HG02642 (cell line): ENCODE data around the gene CDKAL1.
"Not testable (repeated sequence)": the region's sequence is repeated elsewhere in the genome, so short reads cannot be mapped to it uniquely, and the experiment has no call there.

Experiments
- ATAC-seq: cut with Tn5 transposase; IDR thresholded peaks from one replicate; pipeline ENCODE4 v1.9.1; 2021; ENCODE audit warnings: mild to moderate bottlenecking; ENCODE audit not compliant: unreplicated experiment, poor library complexity

Gene CDKAL1

DNA sequence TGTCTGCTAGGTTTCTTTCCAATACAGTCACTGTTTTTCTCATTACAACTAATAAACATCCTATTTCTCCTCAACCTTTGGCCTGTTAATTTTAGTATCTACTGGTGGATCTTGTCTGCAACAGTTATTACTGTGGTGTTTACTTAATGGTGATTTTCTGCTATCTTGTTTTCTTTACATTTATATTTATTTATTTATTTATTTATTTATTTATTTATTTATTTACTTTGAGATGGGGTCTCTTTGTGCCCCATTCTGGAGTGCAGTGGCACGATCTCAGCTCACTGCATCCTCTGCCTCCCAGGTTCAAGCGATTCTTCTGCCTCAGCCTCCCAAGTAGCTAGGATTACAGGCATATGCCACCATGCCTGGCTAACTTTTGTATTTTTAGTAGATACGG is 15.1 kb downstream of the CDKAL1 start:
- not testable (repeated sequence) for ATAC-seq

DNA sequence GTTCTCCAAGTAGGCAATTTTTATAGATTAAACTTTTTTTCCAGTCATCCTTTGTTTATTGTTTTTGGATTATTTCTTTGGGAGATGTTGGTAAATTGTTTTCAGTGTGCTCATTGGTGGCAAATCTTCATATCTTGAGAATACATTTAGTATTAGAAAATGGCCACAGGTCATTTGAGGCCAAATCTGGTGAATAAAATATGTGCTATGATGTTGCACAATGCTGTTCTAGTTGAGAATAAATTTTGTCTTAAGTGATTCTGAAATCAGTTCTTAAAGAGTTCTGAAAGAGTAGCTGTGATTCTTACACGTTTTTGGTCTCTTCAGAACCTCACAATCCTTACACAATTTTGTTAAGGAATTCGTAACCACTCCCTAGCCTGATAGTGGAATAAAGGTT is 20.1 kb downstream of the CDKAL1 start:
- no peak for ATAC-seq

DNA sequence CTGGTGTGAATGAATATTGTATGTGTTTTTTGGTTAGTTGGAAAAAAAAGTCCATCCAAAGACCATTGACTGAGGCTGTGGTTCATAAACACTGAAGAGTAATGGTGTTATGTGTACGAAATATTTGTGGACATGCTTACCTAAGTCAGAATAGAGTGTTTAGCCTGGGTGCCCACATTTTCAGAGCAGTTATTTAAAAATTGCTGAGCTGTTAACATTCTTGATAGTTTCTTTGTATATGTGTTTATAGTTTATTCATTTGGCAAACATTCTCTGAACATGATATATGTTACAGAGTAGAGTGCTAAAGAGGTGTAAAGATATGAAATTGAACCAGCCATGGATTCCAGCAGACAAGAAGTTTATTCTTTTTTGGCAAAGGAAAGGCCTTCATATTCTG is 20.6 kb downstream of the CDKAL1 start:
- no peak for ATAC-seq

DNA sequence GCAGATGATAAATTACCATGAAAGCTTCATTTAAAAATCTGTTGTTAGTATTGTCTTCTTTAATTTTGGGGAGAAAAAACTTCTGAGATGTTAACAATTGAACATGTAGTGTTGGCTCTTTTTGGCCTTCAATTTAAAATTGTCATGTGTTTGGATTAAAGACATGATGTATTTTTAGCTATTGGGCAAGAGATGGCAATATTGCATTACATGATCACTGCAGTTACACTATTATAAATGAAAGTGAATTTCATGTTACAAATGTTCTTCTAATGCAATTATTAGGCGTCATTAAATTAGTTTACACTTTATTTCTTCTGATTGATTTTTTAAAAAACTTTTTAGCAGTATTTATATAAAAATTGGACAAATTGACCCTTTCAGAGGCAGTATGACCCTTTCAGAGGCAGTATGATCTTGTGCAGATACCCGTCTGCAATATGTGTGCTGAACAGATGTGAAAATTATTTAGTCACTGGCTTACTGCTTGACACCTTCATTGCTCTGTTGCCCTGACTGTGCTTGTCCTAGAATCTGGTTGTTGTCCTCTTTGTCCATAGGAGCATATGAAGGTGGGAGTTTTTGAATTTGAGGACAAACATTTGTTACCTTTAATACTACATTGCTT is 25.8 kb downstream of the CDKAL1 start:
- ATAC-seq = no peak

DNA sequence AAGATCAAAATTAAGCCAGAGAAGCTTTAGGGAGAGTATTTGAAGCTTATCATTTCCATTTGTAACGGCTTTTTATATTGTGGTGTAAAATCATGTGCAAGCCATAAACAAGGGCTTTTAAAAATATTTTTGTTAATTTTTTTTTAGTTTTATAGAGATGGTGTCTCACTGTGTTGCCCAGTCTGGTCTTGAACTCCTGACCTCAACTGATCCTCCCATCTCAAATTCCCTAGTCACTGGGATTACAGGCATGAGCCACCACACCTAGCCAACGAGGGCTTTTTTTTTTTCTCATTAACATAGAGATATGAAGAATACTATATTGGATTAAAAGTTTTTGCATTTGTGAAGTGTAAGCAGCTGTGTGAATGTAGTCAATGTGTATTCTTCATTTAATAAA is 29.1 kb downstream of the CDKAL1 start:
- ATAC-seq = no peak

DNA sequence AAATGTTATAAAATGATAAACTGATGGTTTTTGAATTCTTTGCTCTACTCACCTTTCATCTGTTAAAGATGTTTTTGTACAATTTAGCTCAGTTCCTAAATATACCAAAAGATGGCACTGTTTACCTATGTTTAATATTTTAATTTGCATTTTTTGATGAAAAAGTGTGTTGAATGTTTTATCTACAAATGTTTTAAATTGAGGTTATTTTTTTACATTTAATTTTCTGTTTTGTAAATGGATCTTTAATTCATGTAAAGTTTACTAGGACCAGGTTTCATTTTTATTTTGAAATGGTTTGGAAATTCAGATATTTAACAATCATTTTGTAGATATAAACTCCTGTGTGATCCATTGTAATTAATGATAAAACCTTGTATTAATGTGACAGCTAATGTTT is 30.0 kb downstream of the CDKAL1 start:
- no peak for ATAC-seq

DNA sequence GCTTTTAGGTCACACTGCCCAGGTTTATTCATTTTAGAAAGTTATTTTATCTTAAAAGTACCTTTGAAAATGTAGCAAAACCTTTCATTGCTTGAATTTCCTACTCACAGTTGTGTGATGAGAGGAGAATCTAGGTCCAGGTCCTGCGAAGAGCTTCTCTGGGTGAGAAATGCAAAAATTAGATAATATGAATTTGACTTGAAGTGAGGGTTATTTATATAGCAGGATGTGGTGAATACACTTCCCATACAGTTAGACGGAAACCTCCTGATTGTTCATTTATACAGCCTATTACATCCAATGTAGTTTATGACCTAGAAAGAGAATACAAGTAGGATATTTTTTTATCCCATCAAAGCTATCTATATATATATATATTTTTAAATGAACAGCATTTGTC is 30.5 kb downstream of the CDKAL1 start:
- ATAC-seq = no peak

DNA sequence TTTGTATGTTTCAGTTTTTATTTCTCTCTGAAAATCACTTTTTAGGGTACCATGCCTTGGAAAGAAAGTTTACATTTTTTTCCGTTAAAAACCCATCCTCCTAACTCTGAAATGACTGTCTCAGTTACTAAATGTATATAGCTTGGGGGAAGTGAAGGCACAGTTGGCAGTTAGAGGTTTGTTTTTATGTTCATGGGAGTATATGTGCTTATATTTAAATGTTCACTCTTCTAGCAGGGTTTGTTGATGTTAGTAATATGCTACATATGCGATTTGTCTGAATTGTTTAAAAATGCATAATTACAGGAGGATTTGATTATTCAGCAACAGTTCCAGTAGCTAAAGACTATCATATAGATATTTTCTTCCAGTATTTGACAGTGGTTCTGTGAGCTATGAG is 31.1 kb downstream of the CDKAL1 start:
- no peak for ATAC-seq

DNA sequence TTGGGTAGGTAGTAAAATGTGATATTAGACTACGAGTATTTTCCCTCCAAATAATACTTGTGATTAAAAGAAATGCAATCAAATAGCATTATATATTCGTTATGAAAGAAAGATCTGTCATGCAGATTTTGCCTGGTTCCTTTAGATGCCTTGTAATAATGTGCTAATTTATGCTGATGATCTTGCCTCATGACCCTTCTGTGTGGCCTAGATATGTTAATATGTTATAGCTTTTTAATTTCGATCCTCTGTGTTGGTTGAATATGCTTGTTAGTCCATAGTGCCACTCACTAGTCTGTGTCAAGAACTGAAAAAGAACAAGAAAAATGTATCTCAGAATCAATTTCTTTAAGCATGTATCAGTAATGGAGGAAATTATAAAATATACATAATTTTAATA is 31.9 kb downstream of the CDKAL1 start:
- ATAC-seq = no peak

DNA sequence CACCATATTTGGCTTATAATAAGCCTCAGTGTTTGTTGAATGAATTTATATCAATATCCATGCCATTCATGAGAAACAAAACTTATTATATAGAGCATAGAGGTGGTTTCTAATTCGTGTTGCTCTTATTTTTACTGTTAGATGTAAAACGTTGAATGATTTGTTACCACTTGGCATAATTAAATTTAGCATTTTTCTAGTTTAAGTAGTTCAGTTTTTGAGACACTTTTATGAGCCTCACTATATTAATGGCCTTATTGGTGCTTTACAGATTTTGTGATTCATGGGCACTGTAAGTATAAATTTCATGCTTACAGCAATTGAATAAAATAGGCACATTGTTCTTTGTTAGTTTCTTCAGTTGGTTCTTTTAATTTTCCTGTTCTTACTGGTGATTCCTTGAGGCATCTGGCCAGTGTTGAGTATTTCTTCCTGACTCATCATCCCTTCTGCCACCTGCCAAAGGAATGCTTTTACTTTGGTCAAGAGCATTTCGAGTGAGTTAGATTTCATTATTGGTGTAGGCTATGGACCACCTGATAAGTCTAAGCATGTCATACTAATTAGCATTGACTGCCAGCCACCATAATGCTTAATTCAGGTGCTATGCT is 34.8 kb downstream of the CDKAL1 start:
- no peak for ATAC-seq

DNA sequence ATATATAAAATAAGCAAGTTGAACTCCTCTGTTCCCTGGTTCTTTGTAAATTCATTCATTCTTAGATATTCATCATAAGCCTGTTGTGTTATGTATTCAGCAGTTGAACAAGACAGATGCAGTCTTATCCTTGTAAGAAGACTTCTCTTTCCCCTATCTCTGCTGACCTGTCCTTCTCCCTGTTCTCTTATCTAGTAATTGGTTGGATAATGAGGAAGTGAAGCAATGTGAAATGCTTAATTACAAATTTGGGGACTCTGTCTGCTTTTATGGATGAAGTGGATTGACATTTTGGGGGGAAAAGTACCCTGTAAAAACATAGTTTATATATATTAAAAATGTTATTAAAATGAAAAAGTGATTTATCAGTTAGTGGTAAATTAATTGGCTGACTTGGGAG is 37.0 kb downstream of the CDKAL1 start:
- ATAC-seq = no peak

DNA sequence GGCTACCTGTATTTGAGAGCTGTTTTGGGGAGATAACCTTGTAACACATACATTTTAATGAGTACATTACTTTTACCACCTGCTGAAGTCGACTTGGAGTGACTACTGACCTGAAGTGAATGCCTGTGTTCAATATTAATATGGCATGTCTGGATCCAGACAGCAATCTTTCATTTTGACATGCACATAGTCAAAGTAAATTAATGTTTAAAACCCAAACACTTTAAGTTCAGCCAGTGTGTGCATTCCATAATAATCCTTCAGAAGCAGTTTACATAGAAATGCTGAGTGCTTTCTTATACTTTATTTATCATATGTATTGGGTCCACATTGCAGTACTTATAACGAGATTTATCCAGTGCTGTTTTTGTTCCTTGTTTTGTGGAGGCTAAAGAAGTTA is 38.0 kb downstream of the CDKAL1 start:
- ATAC-seq = no peak

DNA sequence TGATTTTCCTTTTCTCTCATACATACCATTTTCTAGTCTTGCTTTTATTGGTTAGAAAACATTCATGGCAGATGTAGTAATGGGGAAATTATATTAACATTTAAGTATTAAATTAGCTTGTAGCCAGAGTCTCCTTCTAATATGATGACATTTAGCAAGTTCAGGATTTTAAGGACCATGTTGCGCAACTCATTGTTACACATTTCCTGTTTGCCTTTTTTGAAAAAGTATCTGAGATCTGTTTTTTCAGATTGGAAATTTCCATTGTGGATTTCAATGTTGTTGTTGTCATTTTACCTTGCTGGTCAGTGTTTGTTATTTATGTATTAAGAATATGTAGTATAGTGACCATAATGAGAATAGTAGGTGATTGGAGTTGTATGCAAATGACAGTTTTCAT is 38.7 kb downstream of the CDKAL1 start:
- ATAC-seq = no peak

DNA sequence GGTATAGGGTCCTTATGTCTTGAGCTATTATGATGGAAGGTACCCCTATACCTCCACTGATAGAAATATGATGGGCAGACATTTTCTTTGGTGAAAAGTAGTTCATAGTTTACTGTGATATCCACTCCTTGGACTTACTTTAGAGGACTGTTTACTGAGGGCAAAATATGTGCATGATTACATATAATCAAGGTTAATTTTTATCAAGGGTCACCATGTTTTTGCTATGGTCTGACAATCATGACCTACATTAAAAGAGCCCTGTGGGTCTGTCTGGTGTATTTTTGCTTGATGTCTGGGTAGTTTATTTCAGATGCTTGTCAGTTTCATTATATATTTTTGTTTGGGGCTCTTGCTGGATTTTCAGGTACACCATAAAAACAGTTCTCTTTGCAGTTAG is 40.1 kb downstream of the CDKAL1 start:
- no peak for ATAC-seq

DNA sequence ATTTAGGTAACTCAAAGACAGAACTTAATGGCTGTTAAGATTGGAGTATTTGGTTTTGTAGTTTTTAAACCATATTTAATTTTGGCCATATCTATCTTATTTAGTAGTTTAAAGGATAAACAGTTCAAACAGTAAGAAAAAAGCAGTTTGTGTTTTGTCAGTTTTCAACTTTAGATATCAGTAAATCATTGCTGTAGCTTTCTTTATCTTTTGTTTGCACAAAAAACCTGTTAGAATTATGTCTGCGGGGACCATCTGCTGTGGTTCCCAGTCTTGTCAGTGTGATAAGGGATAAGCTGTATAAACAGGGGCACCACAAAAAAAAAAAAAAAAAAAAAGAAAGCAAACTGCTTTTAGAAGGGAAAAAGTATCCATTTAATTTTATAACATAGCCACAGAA is 40.9 kb downstream of the CDKAL1 start:
- no peak for ATAC-seq

DNA sequence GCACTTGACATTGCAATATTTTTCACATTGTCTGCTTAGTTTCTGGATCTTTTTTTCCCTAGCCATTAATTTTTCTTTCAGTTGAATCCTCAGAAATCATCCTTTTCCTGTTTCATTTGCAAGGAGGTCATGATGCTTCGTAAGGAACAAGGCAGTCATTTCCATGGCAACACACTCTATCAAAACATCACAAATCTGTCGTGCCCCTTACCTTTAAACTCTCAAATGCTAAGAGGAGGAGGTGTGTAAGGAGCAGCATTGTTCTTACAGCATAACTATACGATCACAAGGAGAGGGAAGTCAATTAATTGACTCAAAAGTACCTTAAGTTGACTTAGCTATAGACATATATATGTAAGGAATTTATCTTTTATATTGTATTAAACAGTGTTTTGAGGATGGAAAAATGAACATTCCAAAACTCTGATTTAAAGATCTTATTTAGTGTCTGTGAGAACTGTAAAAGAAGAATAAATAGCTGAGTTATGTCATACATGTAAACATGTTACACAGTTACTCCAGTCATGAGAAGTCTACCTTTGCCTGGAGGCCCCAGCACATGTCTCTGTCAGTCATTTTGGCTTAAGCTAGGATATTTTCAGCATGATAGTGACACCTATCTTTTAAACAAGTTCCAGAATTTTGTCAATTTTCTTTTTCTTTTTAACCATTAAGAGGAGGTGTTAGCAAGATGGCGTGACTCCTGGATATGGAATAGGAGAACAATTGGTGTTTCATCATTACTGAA is 41.6 kb downstream of the CDKAL1 start:
- ATAC-seq = no peak

DNA sequence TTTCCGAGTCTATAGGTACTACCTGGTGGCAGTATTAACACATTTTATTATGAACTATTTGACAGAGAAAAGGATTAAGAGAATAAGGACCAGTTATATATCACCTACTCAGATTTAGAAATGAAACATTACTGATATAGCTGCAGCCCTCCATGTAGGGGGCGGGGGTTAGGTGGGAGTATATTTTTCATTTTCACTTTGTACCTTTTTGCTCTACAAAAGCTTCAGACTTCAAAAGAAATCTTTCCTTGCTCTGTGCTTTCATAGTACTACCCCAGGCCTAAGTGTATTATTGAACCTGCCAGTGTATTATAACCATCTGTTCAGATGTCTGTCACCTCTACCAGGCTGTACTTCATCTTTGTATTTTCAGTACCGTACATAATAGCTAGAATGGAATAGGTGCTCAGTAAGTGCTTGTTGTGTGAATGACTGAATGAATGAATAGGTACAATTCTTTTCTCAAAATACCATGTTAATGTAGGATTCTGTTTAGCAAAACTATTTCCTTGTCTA is 43.0 kb downstream of the CDKAL1 start:
- ATAC-seq = no peak

DNA sequence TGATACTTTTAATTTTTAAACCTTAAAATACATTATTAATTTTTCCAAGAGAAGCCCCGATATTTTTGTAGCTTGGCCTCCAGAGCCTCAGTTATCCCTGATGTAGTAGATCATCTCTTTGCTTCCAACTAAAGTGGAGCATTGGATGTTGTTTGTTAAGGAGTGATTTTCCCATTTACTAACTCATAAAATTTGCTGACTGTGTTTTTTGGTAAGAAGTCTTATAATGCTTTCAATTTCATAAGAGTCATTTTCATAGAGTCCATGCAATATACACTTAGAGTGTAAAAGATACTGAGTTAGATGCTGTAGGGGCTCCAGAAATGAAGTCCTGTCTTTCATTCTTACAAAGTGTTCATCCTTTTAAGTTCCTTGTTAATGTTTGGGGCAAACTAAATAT is 46.8 kb downstream of the CDKAL1 start:
- no peak for ATAC-seq

DNA sequence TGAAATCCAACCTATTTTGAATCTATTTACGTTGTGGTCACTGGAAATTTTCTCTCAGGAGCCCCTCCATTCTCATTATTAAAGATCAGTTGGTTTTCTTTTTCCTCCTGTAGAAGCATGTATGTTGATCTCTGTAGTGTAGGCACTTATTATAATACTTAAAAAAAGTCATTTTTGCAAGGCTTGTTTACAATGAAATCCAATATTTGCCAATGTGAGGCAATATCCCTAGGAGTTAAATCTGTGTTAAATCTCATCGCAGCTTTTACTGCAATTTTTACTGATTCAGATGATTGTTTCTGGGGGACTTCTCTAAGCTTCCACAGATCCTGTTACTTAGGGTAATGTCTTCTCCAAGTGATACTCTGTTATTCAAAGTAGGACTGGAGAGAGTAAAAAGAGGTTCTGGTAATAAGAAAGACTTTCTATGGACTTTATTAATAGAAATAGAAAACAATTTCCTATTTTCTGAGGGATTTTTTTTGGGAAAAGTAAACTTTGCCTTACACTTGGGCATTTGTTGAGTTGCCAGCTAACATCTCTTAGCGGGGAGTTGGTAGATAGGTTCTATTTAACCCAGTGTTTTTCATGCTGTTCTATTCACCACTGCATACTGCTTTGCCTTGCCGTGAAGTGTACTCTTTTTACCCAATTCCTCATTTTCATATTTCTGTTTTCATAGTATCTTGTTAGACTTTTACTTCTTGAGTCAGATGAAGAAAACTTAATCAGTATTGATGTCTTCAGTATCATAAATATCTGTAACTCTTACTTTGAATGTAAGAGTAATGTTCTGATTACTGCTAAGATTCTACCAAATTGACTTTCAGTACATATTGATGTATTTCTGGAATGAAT is 48.6 kb downstream of the CDKAL1 start:
- ATAC-seq = no peak

DNA sequence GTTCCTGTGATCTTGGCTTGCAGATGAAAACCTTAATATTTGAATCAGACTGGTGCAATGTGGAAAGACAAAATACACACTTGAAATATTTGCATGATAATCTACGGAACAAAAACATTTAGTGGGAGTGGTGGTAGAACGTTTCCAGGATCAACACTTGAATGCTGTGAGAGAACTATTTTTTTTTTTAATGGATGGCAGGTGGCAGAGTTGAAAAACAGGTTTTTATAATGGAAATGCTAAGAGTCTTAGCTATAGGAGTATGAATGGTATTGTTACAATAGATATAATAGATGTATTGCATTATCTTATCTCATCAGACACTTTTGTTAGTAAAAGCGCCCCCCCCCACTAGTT is 49.2 kb downstream of the CDKAL1 start:
- ATAC-seq = no peak
